IPS-NIHi7 (cell line): ENCODE data around the gene MIPEP.
"Not testable (repeated sequence)": the region's sequence is repeated elsewhere in the genome, so short reads cannot be mapped to it uniquely, and the experiment has no call there.

Experiments used
- DNase-seq: peaks from one replicate; pipeline ENCODE4 v3.0.0; 2012; ENCODE audit warnings: mixed read lengths; ENCODE audit errors: extremely low spot score

The MIPEP gene

DNA sequence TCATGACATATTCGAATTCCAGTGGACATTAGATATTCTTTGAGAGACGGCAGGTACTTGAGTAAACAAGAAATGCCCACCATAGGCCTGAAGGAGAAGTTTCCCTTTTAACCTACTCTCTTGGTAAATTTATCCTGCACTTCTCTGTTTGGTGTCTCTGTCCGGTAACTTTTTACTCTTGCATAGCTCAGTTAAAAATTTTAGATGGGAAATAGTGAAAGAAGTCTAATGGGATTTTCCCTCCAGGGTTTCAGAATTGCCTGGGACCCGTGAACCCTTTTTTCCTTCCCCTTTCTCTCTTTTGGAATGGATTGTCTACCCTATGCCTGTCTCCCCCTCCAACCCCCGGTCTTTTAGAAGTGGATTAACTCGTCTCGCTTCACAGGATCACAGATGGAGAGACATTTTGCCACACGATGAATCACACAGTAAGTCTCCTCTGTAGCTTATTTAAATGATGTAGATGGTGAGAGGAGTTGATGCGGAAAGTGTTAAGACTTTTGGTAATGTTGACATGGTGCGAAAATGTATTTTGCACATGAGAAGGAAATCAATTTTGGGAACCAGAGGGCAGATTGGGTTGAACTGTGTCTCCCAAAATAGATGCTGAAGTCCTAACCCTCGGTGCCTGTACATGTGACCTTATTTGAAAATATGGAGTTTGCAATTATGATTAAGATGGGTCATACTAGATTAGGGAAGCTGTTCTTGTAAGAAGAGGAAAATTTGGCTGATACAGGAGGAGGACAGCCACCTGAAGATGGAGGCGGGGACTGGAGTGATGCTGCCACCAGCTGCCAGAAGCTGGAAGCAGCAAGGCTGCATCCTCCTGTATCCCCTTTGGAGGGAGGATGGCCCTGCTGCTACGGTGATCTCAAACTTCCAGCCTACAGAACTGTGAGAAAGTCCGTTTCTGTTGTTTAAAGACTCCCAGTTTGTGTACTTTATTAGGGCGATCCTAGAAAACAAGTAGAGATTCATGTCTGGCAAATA is 711 bp upstream of the MIPEP start:
- DNase-seq: no peak

DNA sequence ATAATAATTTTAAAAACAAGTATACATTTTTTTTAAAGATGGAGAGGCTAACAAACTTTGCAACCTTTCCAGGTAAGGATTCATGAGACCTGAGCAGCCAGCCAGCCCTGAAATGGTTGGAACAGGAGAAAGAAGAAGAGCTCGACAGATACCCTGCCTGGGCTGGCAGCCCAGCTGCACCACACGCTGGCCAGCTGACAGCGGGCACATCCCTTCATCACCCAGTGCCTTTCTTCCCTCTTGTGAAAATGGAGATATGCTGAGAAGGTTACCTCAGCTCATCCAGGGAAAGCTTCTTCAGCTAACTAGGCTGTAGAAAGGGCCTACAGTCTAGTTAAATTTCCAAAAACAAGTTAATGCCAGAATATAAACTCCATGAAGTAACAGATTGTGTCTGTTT is 4.8 kb downstream of the MIPEP start:
- DNase-seq: not testable (repeated sequence)

DNA sequence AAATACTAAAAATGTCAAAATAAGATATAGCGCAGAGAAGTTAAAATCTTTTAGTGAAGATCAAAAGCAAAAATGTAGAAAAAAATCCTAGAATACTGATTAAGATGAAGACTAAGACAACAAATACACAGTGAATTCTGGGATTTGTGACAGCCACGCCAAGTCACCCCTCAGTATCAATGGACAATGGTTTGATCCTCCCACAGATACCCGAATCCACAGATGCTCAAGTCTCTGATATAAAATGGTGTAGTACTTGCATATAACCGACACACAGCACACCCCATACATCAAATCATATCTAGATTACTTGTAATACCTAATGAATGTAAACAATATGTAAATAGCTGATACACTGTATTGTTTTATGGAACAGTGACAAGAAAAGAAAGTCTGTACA is 5.9 kb downstream of the MIPEP start:
- no peak for DNase-seq

DNA sequence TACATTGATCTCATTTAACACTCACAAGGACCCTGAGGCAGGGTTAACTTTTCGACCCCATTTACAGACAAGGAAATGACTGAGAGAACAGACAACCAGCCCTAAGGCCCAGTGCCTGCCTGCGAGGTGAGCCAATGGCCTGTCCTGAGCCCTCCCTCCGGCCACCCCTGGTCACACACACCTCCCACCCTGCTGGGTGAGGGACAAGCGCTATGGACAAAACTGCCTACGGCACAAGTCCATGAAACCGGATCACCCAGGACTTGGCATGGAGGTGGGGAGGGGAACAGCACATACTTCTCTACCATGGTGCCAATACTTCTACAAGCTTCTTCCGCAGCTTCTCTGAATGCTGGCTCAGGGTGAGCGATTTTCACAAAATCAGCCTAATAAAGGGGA is 7.8 kb downstream of the MIPEP start:
- DNase-seq: not testable (repeated sequence)

DNA sequence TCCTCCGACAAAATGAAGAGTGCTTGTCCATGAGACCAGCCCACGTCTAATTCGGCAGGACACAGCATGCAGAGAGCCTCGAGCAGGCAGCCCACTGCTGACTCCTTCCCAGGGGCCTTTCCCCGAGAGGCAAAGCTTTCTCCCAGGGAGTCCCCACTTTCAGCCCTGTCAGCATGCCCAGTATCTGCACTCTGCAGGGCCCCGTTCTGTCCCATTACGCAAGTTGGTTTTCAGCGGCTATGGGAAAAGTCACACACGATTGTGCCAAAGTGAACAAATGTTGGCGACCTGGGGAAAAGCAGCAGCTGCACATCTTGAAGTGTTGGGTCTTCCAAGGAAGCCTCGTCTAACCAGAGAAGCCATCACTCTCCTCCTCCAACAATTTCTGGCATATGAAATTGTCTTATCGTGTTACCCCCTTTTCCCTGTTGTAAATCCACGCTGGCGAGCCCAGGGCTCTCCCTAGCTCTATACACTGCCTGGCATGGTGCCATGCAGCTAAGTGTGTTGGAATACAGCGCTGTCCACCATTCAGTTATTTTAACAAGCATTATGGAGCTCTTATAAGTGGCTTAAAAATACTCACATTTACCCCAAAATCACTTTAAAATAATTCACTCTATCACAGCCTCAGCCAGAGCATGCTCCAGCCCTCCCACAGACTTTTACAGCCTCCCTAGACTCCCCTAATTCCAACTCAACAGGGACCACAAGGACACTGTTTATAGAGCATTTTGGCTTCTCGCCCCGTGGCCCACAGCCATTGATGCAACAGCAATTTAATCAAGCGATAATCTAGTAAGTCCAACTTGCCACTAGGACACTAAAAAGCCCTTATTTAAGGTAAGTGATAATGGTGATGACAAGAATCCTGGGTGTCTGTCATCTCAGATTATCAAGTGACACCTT is 8.5 kb downstream of the MIPEP start:
- not testable (repeated sequence) for DNase-seq

DNA sequence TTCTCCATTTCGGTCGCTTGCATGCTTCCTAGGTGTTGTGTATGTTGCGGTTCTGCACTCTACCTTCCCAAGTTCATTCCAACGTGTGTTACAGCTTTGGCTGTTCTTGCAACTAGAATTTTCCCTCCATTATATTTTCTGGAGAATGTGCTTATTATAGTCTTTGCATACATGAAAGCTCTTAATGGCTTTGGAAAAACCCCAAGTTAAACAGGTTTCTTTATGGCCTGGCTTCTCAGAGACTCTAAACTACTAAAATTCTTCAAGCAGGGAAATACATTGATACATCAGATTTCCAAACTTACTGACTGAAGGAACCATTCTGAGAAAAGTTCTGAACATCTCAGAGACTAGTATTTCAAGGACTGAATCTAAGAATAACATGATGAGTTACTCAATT is 11.9 kb downstream of the MIPEP start:
- no peak for DNase-seq

DNA sequence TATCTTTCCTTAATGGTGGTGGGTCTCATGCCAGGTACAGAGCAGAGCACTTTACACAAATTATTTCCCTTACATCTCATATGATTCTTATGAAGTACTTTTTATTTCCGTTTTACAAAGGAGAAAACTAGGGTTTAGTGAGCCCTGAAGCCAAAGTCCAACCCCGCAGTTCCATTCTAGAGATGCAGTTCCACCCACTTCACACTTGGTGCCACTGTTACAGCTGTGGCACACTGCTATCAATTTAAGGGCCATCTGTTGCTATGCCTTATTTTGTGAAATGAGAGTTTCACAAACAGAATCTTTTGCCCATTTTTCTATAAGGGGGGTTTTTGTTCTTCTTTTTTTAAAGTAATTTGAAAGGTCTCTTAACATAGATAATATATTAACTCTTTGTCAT is 12.9 kb downstream of the MIPEP start:
- DNase-seq: no peak

DNA sequence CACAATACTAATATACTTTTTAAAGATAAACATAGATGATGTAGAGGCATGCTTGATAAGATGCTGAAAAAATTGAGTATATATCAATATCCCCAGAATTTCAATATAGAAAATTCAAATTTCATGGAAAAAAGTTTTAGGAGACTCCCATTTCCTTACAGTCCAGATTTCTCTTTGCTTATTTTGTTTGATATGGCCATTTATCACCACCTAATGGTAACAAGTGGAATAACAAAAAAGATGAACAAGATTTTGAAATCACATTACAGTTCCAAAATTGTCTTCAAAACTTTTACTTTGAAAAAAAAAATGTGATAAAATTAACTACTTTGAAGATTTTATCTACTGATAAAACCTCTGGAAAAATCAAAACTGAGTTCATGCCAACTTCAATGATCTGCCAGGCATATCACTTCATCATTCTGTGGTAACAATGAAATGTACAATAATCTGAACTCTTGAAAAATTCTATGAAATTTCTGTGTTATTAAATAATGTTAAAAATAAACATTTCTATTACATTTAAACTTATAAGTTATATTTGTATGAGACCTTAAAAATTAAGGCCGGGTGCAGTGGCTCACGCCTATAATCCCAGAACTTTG is 17.5 kb downstream of the MIPEP start:
- no peak for DNase-seq

DNA sequence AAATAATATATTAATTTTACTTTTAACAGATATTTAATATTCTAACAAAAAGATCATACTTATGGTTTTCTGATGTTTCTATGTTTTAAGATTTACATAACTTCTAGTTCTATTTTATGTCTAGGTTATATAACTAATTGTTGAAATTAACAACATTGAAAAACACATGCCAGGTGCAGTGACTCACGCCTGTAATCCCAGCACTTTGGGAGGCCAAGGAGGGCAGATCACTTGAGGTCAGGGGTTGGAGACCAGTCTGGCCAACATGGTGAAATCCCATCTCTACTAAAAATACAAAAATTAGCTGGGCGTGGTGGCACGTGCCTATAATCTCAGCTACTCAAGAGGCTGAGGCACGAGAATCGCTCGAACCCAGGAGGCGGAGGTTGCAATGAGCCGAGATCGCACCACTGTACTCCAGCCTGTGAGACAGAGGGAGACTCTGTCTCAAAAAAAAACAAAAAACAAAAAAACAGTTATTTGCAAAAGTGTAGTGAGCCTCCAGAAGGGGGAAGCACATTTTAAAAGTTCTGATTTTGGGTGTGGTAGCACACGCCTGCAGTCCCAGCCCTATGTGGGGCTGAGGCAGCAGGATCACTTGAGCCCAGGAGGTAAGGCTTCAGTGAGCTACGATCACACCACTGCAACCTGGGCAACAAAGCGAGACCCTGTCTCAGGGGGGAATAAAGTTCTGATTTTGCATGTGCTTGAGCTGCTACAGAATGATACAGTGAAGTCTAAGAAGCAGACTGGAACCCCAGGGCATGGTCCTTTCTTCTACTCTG is 18.7 kb downstream of the MIPEP start:
- no peak for DNase-seq

DNA sequence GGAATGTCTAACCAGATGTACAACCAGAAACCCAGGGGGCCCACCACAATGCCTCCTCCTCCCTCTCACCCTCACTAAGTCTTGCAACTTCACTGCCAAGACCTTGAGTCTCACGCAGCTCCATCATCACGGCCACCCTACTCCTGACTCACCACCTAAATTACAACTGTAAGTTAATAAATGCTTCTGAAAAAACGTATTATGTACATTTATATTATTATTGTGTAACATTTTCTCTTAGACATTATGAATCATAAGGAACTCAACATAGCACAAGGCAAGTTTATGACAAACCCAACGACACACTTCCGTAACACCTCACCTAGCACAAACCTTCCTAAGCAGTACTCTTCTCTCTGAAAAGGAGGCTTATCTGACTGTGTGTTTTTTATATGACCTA is 20.7 kb downstream of the MIPEP start:
- no peak for DNase-seq

DNA sequence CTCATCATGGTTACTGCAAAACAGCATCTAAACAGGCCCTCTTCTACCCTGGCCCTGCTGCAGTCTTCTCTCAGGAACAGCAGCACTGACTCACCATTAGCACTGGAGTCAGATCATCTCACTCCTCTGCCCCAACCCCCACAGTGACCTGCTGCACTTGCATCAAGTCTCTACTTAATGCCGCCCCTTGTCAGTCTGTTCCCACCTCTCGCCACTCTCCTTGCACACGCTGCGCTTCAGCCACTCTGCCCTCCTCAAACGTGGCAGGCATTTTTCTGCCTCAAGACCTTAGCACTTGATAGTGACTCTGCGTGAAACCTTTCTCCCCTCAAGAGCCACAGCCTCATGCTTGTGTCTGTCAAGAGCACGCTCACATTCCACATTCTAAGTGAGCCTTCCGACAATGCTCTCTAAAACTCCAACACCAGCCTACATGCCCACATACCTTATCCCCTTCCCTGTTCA is 22.1 kb downstream of the MIPEP start:
- peak; percentile 31 for DNase-seq

DNA sequence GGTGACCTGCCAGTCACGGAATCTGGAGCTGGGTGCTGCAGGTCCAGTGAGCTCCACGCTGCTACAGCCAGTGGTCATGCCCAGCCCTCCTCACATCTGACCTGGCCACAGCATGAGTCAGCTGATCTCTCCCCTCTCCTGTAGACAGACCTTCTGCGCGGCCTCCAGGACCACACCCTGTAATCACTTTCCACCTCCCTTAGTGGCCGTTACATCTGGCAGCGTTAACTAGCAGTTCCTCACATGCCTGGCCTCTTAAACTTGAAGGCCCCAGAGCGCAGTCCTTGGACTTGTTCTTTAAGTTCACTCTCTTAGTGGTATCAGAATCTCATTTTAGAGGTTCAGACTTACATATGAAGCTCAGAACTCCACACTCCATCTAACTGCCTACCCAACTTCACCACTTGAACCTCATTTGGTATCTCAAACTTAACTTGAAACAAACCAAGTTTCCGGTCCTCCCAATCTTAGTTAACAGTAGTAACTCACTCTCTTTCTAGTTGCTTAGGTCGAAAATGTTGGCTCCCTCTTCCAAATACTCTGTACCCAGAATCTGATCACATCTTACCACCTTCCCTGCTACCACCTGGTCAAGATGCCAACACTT is 22.7 kb downstream of the MIPEP start:
- no peak for DNase-seq

DNA sequence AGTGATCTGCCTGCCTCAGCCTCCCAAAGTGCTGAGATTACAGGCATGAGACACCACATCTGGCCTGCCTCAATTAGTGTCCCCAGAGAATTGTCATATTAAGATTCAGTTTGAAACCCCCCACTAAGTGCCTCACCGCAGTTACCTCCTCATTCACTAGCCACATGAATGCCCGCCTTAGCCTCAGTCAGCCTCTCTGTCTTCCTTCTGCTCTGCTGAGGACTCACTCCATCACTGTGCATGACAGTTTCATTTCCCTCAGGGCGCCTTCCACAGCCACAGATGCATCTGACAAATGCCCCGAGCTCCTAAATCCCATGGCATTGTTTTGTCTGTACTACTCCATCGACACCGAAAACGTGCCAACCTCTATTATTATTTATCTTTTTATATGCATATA is 23.3 kb downstream of the MIPEP start:
- DNase-seq: no peak

DNA sequence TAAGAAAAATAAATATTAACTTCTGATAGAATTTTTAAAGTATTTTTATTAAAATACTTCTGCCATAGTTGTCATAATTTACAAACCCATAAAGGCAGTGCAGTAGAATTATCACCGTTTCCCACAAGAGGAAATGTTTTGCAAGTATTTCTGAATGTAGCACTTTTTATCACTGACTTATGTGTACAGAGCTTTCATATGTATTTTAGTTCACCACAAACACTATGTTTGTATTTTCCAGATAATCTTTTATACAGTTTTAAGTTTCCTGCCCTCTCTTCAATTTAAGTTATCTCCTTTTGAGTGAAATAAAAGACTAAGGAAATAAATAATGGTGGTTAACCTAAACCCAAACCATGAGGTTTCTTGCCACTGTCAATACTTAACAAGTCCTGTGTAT is 24.2 kb downstream of the MIPEP start:
- no peak for DNase-seq

DNA sequence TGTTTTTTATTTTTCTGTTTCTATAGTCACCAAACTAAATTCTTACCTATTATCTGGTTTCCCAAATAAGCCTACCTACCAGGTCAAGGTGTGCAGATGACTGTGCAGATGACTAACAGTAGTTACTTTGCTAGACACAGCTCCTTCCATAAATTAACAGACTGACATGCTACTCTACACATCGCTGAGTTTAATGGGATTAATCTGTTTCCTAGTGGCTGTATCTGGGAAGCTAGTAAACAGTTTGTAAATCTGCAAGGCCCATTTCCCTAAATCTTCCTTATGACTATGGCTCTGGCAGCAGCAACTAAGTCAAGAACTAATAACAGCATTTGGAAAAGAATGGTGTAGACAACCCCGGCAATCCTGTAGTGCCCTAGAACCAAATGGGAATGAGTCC is 27.9 kb downstream of the MIPEP start:
- DNase-seq: no peak

DNA sequence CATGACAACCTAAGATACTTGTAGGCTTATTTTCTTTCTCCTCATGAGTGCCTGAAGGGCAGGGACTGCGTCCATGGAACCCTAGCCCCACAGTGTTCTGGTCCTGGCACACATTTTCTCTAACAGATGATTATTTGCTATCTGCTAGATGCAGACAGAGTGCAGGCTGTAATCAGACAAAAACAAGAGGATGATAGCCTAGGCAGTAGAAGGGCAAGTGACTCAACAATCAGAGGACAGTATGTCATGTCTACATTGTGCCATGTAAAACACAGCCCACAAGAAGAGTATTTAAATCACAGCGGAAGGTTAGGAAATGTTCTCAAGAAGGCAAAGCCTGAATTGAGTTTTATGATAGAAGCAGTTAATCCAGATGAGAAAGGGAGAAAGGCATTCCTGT is 29.3 kb downstream of the MIPEP start:
- no peak for DNase-seq

DNA sequence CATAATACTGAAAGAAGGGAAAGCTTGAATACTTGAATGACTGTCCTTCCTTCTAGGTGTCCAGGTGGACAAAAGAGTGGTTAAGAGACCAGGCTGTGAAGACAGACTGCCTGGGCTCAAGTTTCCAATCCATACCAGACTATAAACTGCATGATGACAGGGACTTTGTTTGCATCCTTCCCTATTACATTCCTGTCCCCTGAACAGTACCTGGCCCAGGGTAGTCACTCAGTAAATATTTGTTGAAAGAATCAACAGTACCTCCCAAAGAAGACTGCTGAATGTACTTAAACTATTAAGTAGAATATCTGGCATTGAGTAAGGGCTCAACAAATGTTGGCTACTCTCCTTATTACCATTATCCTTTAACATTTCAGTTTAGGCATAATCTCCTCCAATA is 29.7 kb downstream of the MIPEP start:
- DNase-seq: no peak

DNA sequence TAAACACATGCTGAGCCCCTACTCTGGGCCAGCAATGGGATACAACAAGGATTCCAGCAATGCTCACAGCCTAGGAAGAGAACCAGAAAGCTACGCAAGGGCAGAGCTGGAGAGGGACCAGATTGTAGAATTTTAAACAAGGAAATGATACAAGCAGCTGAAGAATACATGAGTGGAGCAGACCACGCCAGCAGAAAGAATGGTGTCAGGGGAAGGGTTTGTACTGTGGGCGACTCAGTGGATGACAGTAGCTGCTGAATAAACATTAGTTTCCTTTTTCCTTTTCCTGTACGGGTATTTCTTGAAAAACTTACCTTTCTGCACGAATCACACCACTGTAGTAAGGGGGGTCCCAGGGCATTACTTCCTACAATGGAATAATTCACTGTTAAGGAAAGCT is 30.7 kb downstream of the MIPEP start:
- DNase-seq: no peak

DNA sequence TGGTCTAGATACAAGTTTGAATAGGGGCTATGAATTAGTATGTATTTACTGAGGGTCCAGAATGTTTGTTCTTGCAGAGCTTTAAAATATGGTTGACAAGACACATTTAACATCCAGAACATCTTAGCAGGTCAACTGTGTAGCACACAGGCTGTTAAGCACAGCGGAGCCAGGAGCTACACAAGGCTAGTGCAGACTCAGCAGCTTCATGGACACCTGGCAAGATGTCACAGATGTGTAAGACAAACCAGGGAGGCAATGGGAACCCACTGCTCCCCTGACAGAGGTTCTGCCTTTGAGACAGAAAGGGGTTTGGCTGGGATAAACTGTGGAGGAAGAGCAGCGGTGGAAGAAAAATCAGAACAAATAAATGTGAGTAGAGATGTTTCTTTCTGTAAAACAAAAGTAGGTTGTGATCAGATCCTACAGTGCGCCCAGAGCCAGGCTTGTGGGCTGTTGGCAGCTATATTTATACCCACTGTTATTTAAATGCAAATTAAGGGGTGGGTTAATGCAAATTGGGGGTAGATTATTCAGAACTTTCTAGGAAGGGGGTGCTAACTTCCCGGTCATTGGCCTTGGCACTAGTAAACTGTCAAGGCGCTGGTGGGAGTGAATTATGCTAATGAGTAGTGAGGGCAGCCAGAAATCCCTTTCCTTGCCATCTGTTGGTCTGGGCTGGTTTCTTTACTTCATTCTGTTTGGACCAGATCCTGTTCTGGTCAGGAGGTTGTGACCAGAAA is 33.0 kb downstream of the MIPEP start:
- DNase-seq: no peak

DNA sequence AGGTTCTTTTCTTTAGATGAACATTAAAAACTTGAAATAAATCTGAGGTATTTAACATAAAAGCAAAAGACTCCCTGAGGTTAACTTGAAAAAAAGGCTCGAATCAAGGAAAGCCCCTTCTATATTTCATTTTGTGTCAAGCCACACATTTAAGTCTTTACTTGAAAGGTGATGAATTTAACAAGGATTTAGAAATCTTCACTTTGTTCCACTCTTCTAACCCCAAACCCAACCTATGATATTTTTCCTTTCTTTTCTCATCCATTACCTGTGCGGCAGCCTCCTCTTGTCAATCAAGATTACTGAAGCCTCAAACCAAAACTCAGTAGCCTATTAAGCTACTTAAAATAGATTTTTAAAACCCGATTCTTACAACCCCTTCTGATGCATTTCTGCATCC is 33.8 kb downstream of the MIPEP start:
- no peak for DNase-seq
